B cell (primary cell): ENCODE data around the gene TAF4. TPM values are rescaled to one million over a fixed set of nuclear protein-coding genes. Genes with fewer than 3 reads are reported as not detected.
"Not testable (repeated sequence)": the region's sequence is repeated elsewhere in the genome, so short reads cannot be mapped to it uniquely, and the experiment has no call there.

ENCODE experiments used
- ATAC-seq: fragments of 200-7000 bp; cut with Tn5 transposase; one replicate; pipeline ENCODE4 v1.10.0; 2021; ENCODE audit warnings: low read depth, mild to moderate bottlenecking, moderate number of reproducible peaks, moderate library complexity
- CTCF ChIA-PET: fragments of 350-600 bp; sonication (Branson Sonifier 250); formaldehyde crosslinking; loops from one replicate; lab custom pipeline; 2021; ENCODE audit warnings: antibody characterized with exemption, inconsistent platforms; lab: Charles Lee
- POLR2A ChIA-PET: fragments of 350-600 bp; sonication (Branson Sonifier 250); formaldehyde crosslinking; loops from one replicate; lab custom pipeline; 2021; ENCODE audit warnings: antibody characterized with exemption; lab: Charles Lee
- DNase-seq: peaks from one replicate; pipeline ENCODE4 v3.0.0; 2013
- H2AFZ ChIP-seq: 2 replicates; pipeline ENCODE4 v1.6.1; 2012; ENCODE audit warnings: mild to moderate bottlenecking, low read depth, low read length; ENCODE audit not compliant: insufficient read depth, poor library complexity, severe bottlenecking
- H3K27ac ChIP-seq, 2 donors: 1 replicate in 1 of 2; 2 replicates in 1 of 2; pipeline ENCODE4 v1.5.1; 2012 to 2013; ENCODE audit warnings: low read length in 2 of 2, mild to moderate bottlenecking in 2 of 2, moderate library complexity in 1 of 2
- H3K27me3 ChIP-seq, 4 experiments: fragments of 200-600 bp in 1 of 4; sonication (generic) in 1 of 4; replicated peaks in 1 of 4; 1 replicate in 2 of 4; 2 replicates in 2 of 4; pipeline versions ENCODE4 v1.6.1 to v1.7.0; 2013 to 2016; ENCODE audit warnings: low read length in 3 of 4, mild to moderate bottlenecking in 2 of 4, mixed read lengths in 1 of 4, moderate library complexity in 1 of 4; ENCODE audit not compliant: insufficient read depth in 4 of 4, control insufficient read depth in 3 of 4; ENCODE audit errors: control extremely low read depth in 1 of 4
- H3K36me3 ChIP-seq, 2 experiments: replicated peaks in 1 of 2; 1 replicate in 1 of 2; 2 replicates in 1 of 2; pipeline versions ENCODE4 v1.6.1 to v1.7.1; 2013; ENCODE audit warnings: low read length in 1 of 2; ENCODE audit not compliant: insufficient read depth in 2 of 2, control insufficient read depth in 1 of 2; ENCODE audit errors: control extremely low read depth in 1 of 2, extremely low read depth in 1 of 2
- H3K4me1 ChIP-seq, 2 donors: fragments of 200-600 bp in 1 of 2; sonication (generic) in 1 of 2; 1 replicate in 1 of 2; 2 replicates in 1 of 2; pipeline versions ENCODE4 v1.5.1 to v1.6.1; 2013 to 2017; ENCODE audit warnings: low read length in 2 of 2; ENCODE audit not compliant: control insufficient read depth in 2 of 2, insufficient read depth in 2 of 2
- H3K4me2 ChIP-seq: replicated peaks from 2 replicates; pipeline ENCODE3; 2012; ENCODE audit warnings: mild to moderate bottlenecking, low read depth, low read length; ENCODE audit not compliant: poor library complexity, severe bottlenecking
- H3K4me3 ChIP-seq, 5 experiments: fragments of 200-600 bp in 1 of 5; sonication (generic) in 1 of 5; 1 replicate in 3 of 5; 2 replicates in 2 of 5; pipeline versions ENCODE4 v1.5.1 to v1.7.0; 2011 to 2016; ENCODE audit warnings: low read length in 4 of 5, mild to moderate bottlenecking in 4 of 5, low read depth in 2 of 5, control low read depth in 1 of 5, moderate library complexity in 1 of 5; ENCODE audit not compliant: insufficient read depth in 1 of 5; ENCODE audit errors: control extremely low read depth in 1 of 5, extremely low read depth in 1 of 5
- H3K79me2 ChIP-seq: fragments of 200-600 bp; sonication (generic); one replicate; pipeline ENCODE4 v1.6.0; 2016; ENCODE audit warnings: low read length; ENCODE audit not compliant: control insufficient read depth, insufficient read depth
- H3K9ac ChIP-seq: fragments of 200-600 bp; sonication (generic); 2 replicates; pipeline ENCODE4 v1.6.1; 2017; ENCODE audit warnings: mild to moderate bottlenecking, low read length, moderate library complexity
- H3K9me3 ChIP-seq, 3 donors: one replicate each; pipeline versions ENCODE4 v1.6.1 to v1.7.1; 2013; ENCODE audit warnings: low read length in 2 of 3; ENCODE audit not compliant: control insufficient read depth in 2 of 3, insufficient read depth in 1 of 3; ENCODE audit errors: control extremely low read depth in 1 of 3
- H4K20me1 ChIP-seq: 2 replicates; pipeline ENCODE4 v1.6.0; 2012; ENCODE audit warnings: mild to moderate bottlenecking, low read length; ENCODE audit not compliant: insufficient read depth, control insufficient read depth, poor library complexity, severe bottlenecking
- H3K27ac Mint-ChIP-seq: one replicate; pipeline ENCODE4 v1.8.0; 2021; ENCODE audit warnings: mixed read lengths
- H3K27me3 Mint-ChIP-seq: one replicate; pipeline ENCODE4 v1.8.0; 2021; ENCODE audit warnings: mixed read lengths
- H3K4me1 Mint-ChIP-seq: one replicate; pipeline ENCODE4 v1.8.0; 2021; ENCODE audit warnings: mixed read lengths
- H3K4me3 Mint-ChIP-seq: one replicate; pipeline ENCODE4 v1.8.0; 2021; ENCODE audit warnings: mixed read lengths
- H3K9me3 Mint-ChIP-seq: one replicate; pipeline ENCODE4 v1.8.0; 2022; ENCODE audit warnings: mixed read lengths; ENCODE audit not compliant: insufficient read depth
- EZH2 ChIP-seq: IDR thresholded peaks from 2 replicates; pipeline ENCODE4 v1.6.1; 2012; ENCODE audit warnings: borderline replicate concordance, low read depth, mild to moderate bottlenecking, moderate library complexity, low read length; ENCODE audit not compliant: insufficient read depth, poor library complexity, severe bottlenecking
- WGBS: methylation state at CpG from one replicate; pipeline ENCODE4 v1.1.5; 2013; ENCODE audit warnings: missing lambda C conversion rate; ENCODE audit not compliant: insufficient coverage; 5-methylcytosine and 5-hydroxymethylcytosine counted together
- intact Hi-C: fragments of 100-400 bp; cut with micrococcal nuclease; formaldehyde crosslinking; loops from one replicate; pipeline ENCODE4 v1.10.0; 2022
- polyA plus RNA-seq: library from polyadenylated mRNA; depleted of rRNA; stranded (reverse); fragments of >200 nt; gene quantifications from 2 replicates; pipeline ENCODE4 v1.2.3, GENCODE V29; 2012
- total RNA-seq, 2 donors: library from RNA; stranded (reverse); fragments of 120-200 nt in 1 of 2; gene quantifications; 1 replicate in 1 of 2; 2 replicates in 1 of 2; pipeline versions ENCODE4 v1.2.3 to v1.2.4, GENCODE V29; 2013 to 2022
- TF ChIP-seq, protein P1 (sequence below): fragments of 200-600 bp; IDR thresholded peaks from one replicate; pipeline ENCODE4 v1.8.0; 2022; ENCODE audit warnings: antibody characterized with exemption, mild to moderate bottlenecking

TAF4 gene
- total and polyA plus RNA-seq, 2 donors (not counting 1 experiment from before 2014, with no cell fraction given): 13.9 to 39.5 TPM

DNA sequence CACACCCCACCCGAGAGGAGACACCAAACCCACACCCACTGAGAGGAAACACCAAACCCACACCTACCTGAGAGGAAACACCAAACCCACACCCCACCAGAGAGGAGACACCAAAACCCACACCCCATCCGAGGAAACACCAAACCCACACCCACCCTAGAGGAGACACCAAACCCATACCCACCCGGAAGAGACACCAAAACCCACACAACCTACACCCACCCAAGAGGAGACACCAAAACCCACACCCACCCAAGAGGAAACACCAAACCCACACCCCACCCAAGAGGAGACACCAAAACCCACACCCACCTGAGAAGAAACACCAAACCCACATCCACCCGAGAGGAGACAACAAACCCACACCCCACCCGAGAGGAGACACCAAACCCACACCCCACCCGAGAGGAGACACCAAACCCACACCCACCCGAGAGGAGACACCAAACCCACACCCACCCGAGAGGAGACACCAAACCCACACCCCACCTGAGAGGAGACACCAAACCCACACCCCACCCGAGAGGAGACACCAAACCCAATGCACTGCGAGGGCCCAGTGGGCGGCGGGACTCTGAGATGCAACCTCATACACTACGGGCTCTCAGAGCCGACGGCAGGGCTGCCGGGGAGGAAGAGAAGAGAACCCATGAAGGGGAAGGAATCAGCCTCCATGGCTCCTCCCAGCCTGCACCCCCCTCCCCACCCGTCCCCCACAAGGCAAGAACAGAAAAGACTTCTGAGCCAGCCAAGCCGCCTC lies 83.3 kb downstream of the TAF4 start:
- ChIA-PET POLR2A (no interaction called here), CTCF (no interaction called here)
- Histone ChIP-seq H3K27ac (peak overlapping the region in 1 of 2 donors; percentile 70), H4K20me1 (peaks cover 18% of the 10 kb centered on the region), H3K36me3 (peaks cover 0 to 42% of the 10 kb centered on the region in 2 experiments), H3K4me2 (peak overlapping the region; percentile 11), H3K9me3 (peaks cover 0 to 17% (median 0%) of the 10 kb centered on the region in 3 donors), H3K4me1 (peaks cover 0 to 6% of the 10 kb centered on the region in 2 donors), H3K4me3 (no peak overlapping the region), H3K27me3 (no peaks in the 10 kb centered on the region), H3K79me2 (peaks cover 20% of the 10 kb centered on the region), H2AFZ (no peak overlapping the region), H3K9ac (no peak overlapping the region)
- intact Hi-C loops: no loop called here
- Mint-ChIP-seq H3K9me3 (no peaks in the 10 kb centered on the region), H3K27ac (no peak overlapping the region), H3K27me3 (no peaks in the 10 kb centered on the region), H3K4me3 (no peak overlapping the region), H3K4me1 (peaks cover 14% of the 10 kb centered on the region)
- DNase-seq (no peak), ATAC-seq (no peak)
- TF ChIP-seq EZH2: no peak
- TF ChIP-seq, protein P1, sequence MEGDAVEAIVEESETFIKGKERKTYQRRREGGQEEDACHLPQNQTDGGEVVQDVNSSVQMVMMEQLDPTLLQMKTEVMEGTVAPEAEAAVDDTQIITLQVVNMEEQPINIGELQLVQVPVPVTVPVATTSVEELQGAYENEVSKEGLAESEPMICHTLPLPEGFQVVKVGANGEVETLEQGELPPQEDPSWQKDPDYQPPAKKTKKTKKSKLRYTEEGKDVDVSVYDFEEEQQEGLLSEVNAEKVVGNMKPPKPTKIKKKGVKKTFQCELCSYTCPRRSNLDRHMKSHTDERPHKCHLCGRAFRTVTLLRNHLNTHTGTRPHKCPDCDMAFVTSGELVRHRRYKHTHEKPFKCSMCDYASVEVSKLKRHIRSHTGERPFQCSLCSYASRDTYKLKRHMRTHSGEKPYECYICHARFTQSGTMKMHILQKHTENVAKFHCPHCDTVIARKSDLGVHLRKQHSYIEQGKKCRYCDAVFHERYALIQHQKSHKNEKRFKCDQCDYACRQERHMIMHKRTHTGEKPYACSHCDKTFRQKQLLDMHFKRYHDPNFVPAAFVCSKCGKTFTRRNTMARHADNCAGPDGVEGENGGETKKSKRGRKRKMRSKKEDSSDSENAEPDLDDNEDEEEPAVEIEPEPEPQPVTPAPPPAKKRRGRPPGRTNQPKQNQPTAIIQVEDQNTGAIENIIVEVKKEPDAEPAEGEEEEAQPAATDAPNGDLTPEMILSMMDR: no peak
- 69% methylated on average over 5 of the region's 18 CpGs for WGBS

DNA sequence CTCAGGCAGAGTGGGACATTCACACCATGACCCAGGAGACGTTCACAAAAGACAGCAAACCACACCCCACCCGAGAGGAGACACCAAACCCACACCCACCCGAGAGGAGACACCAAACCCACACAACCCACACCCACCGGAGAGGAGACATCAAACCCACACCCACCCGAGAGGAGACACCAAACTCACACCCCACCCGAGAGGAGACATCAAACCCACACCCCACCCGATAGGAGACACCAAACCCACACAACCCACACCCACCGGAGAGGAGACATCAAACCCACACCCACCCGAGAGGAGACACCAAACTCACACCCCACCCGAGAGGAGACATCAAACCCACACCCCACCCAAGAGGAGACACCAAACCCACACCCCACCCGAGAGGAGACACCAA lies 84.0 kb downstream of the TAF4 start:
- peaks cover 14% of the 10 kb centered on the region for H3K4me1 Mint-ChIP-seq
- H3K27me3 ChIP-seq, DNase-seq, ATAC-seq, H3K4me3 Mint-ChIP-seq, H3K27me3 Mint-ChIP-seq, H3K27ac Mint-ChIP-seq, CTCF ChIA-PET, H2AFZ ChIP-seq, H3K9me3 Mint-ChIP-seq, intact Hi-C loops, H3K9ac ChIP-seq, H3K4me2 ChIP-seq, POLR2A ChIA-PET, H3K4me1 ChIP-seq, H3K4me3 ChIP-seq: not testable (repeated sequence)
- Histone ChIP-seq H3K79me2 (peaks cover 26% of the 10 kb centered on the region), H3K36me3 (peaks cover 0 to 36% of the 10 kb centered on the region in 2 experiments), H3K9me3 (peaks cover 0 to 17% (median 0%) of the 10 kb centered on the region in 3 donors), H4K20me1 (peaks cover 21% of the 10 kb centered on the region), H3K27ac (peak overlapping the region in 1 of 2 donors; percentile 70)
- WGBS: 77% methylated on average over 4 of the region's 11 CpGs
